NCI-H774 (cell line): ENCODE results near the gene FLG2.

Source experiments
- DNase-seq: peaks from one replicate; lab custom pipeline; 2025; lab: John Stamatoyannopoulos, UW

FLG2 gene

GRCh38 chr1:152359906-152360305, at the start of gene FLG2:
Gene FLG2, minus strand, starts transcription at chr1:152360006. Its CDS starts 1,122 bp downstream, at chr1:152358884.
- no peak for DNase-seq

- DNase-seq = no peak
These were observed 48.9 kb upstream of the FLG2 start for GRCh38 chr1:152408664-152409063.

GRCh38 chr1:152398812-152399698, 39.2 kb upstream of the FLG2 start:
- no peak for DNase-seq

- DNase-seq = no peak
These were observed 37.7 kb upstream of the FLG2 start for GRCh38 chr1:152397474-152397873.

GRCh38 chr1:152394151-152394550, 34.3 kb upstream of the FLG2 start:
- DNase-seq = no peak

- DNase-seq = no peak
These were observed 33.1 kb upstream of the FLG2 start for GRCh38 chr1:152392909-152393308.

GRCh38 chr1:152388889-152389288, 29.1 kb upstream of the FLG2 start:
- DNase-seq = no peak

GRCh38 chr1:152386940-152387339, 27.1 kb upstream of the FLG2 start:
- DNase-seq = no peak

- no peak for DNase-seq
These were observed 21.1 kb upstream of the FLG2 start for GRCh38 chr1:152380932-152381331.

- no peak for DNase-seq
These were observed 14.6 kb upstream of the FLG2 start for GRCh38 chr1:152374451-152374850.

GRCh38 chr1:152372672-152373071, 12.9 kb upstream of the FLG2 start:
- no peak for DNase-seq

GRCh38 chr1:152367436-152367835, 7.6 kb upstream of the FLG2 start:
- no peak for DNase-seq

- no peak for DNase-seq
These were observed 3.1 kb downstream of the FLG2 start for GRCh38 chr1:152356736-152357135.

GRCh38 chr1:152349611-152350010, 10.2 kb downstream of the FLG2 start:
- DNase-seq = no peak

GRCh38 chr1:152348447-152348846, 11.4 kb downstream of the FLG2 start:
- DNase-seq = no peak

GRCh38 chr1:152347116-152347728, 12.6 kb downstream of the FLG2 start:
- DNase-seq = peak; percentile 26

GRCh38 chr1:152344438-152344837, 15.4 kb downstream of the FLG2 start:
- DNase-seq = no peak

GRCh38 chr1:152343006-152343405, 16.8 kb downstream of the FLG2 start:
- no peak for DNase-seq

GRCh38 chr1:152335399-152335798, 24.4 kb downstream of the FLG2 start:
- no peak for DNase-seq

GRCh38 chr1:152328801-152329391, 30.9 kb downstream of the FLG2 start:
- no peak for DNase-seq

- DNase-seq = no peak
These were observed 34.7 kb downstream of the FLG2 start, which contains the start of gene FLG for GRCh38 chr1:152325111-152325510. Gene FLG, minus strand, starts transcription at chr1:152325239. Its CDS starts 9,783 bp downstream, at chr1:152315456.

GRCh38 chr1:152313970-152314369, 45.8 kb downstream of the FLG2 start:
- DNase-seq = no peak

- no peak for DNase-seq
These were observed 46.4 kb downstream of the FLG2 start for GRCh38 chr1:152313319-152313801.
